H1 (cell line): ENCODE data around the gene ATP6V0D1. TPM values are rescaled to one million over a fixed set of nuclear protein-coding genes. Genes with fewer than 3 reads are reported as not detected.
A peak's percentile ranks its signal among the peaks of the same experiment; 100 is the strongest.

ENCODE experiments used
- CTCF ChIA-PET: fragments of 300-600 bp; sonication (Branson Sonifier 250); formaldehyde crosslinking; loops from one replicate; lab custom pipeline; 2021; ENCODE audit not compliant: partially characterized antibody; lab: Charles Lee
- POLR2A ChIA-PET: fragments of 300-600 bp; sonication (Branson Sonifier 250); formaldehyde crosslinking; loops from one replicate; lab custom pipeline; 2021; ENCODE audit warnings: inconsistent platforms; ENCODE audit not compliant: partially characterized antibody; lab: Charles Lee
- DNase-seq, 2 experiments: peaks; one replicate each; pipeline versions ENCODE4 v3.0.0 to v3.0.0-alpha.2; 2010 to 2022; ENCODE audit warnings: low spot score in 2 of 2, low read depth in 1 of 2, mixed read lengths in 1 of 2
- FAIRE-seq: peaks from 2 replicates; lab custom pipeline; 2011; peaks lifted over from hg19 to GRCh38; lab: Jason Lieb, UNC
- H2AFZ ChIP-seq: 2 replicates; pipeline ENCODE4 v1.8.1; 2012; ENCODE audit warnings: low read length, inconsistent platforms
- H2AK5ac ChIP-seq: 2 replicates; pipeline ENCODE4 v1.6.1; 2013; ENCODE audit warnings: low read depth, low read length
- H2BK120ac ChIP-seq: replicated peaks from 2 replicates; pipeline ENCODE3; 2013; ENCODE audit warnings: low read depth, low read length, inconsistent platforms
- H2BK12ac ChIP-seq: 2 replicates; pipeline ENCODE4 v1.6.1; 2013; ENCODE audit warnings: low read depth, low read length
- H2BK15ac ChIP-seq: 2 replicates; pipeline ENCODE4 v1.6.1; 2013; ENCODE audit warnings: low read length
- H2BK20ac ChIP-seq: 2 replicates; pipeline ENCODE4 v1.6.1; 2013; ENCODE audit warnings: low read length
- H2BK5ac ChIP-seq: 2 replicates; pipeline ENCODE4 v1.6.1; 2013; ENCODE audit warnings: low read depth, low read length
- H3K14ac ChIP-seq: 2 replicates; pipeline ENCODE4 v1.6.1; 2013; ENCODE audit warnings: inconsistent platforms; ENCODE audit not compliant: insufficient read length
- H3K18ac ChIP-seq: 2 replicates; pipeline ENCODE4 v1.6.1; 2013; ENCODE audit warnings: low read length; ENCODE audit errors: extremely low read depth
- H3K23ac ChIP-seq: 2 replicates; pipeline ENCODE4 v1.6.1; 2013; ENCODE audit warnings: inconsistent platforms; ENCODE audit not compliant: insufficient read length
- H3K23me2 ChIP-seq: 2 replicates; pipeline ENCODE4 v1.6.1; 2013; ENCODE audit warnings: low read depth, low read length
- H3K27ac ChIP-seq: 2 replicates; pipeline ENCODE4 v1.6.1; 2011; ENCODE audit warnings: low read depth, low read length, inconsistent platforms
- H3K27me3 ChIP-seq, 4 experiments: replicated peaks in 1 of 4; 1 replicate in 1 of 4; 2 replicates in 3 of 4; pipeline versions ENCODE4 v1.6.1 to v1.8.1; 2011 to 2013; ENCODE audit warnings: low read length in 3 of 4, mild to moderate bottlenecking in 3 of 4, inconsistent platforms in 2 of 4, mixed read lengths in 2 of 4, moderate library complexity in 1 of 4; ENCODE audit not compliant: control insufficient read depth in 3 of 4, insufficient read depth in 3 of 4; ENCODE audit errors: extremely low read depth in 1 of 4
- H3K36me3 ChIP-seq, 4 experiments: 2 replicates each; pipeline versions ENCODE4 v1.6.1 to v1.8.1; 2011 to 2013; ENCODE audit warnings: mild to moderate bottlenecking in 4 of 4, low read length in 3 of 4, moderate library complexity in 2 of 4, control low read depth in 1 of 4, inconsistent platforms in 1 of 4; ENCODE audit not compliant: insufficient read depth in 4 of 4, control insufficient read depth in 2 of 4
- H3K4ac ChIP-seq: replicated peaks from 2 replicates; pipeline ENCODE3; 2013; ENCODE audit warnings: low read length, low read depth, mixed read lengths, inconsistent platforms; ENCODE audit not compliant: insufficient read length
- H3K4me1 ChIP-seq, 4 experiments: replicated peaks in 1 of 4; 1 replicate in 1 of 4; 2 replicates in 3 of 4; pipeline versions ENCODE4 v1.6.1 to v1.8.1; 2011 to 2013; ENCODE audit warnings: low read length in 3 of 4, inconsistent platforms in 2 of 4, mixed read lengths in 1 of 4; ENCODE audit not compliant: insufficient read depth in 4 of 4, control insufficient read depth in 3 of 4
- H3K4me2 ChIP-seq, 2 experiments: 2 replicates each; pipeline versions ENCODE4 v1.6.1 to v1.8.1; 2011 to 2013; ENCODE audit warnings: low read depth in 2 of 2, low read length in 2 of 2, control low read depth in 1 of 2, inconsistent platforms in 1 of 2, mild to moderate bottlenecking in 1 of 2; ENCODE audit not compliant: insufficient read depth in 1 of 2
- H3K4me3 ChIP-seq, 4 experiments: fragments of 200-600, 300-600 bp in 1 of 4; sonication (generic), shearing (Covaris generic), sonication (Bioruptor Twin) in 1 of 4; 2 replicates each; pipeline versions ENCODE4 v1.5.1 to v1.8.1; 2011 to 2016; ENCODE audit warnings: low read length in 4 of 4, low read depth in 3 of 4, control low read depth in 2 of 4, inconsistent platforms in 2 of 4, mild to moderate bottlenecking in 2 of 4, mixed read lengths in 1 of 4, moderate library complexity in 1 of 4; ENCODE audit not compliant: insufficient read depth in 2 of 4; ENCODE audit errors: extremely low read depth in 1 of 4
- H3K56ac ChIP-seq: replicated peaks from 2 replicates; pipeline ENCODE3; 2013; ENCODE audit warnings: low read depth, mild to moderate bottlenecking, mixed read lengths, low read length, inconsistent platforms; ENCODE audit not compliant: insufficient read length
- H3K79me1 ChIP-seq: 2 replicates; pipeline ENCODE4 v1.6.1; 2013; ENCODE audit warnings: low read depth, low read length, control low read depth
- H3K79me2 ChIP-seq, 2 experiments: 2 replicates each; pipeline versions ENCODE4 v1.6.1 to v1.8.1; 2012 to 2013; ENCODE audit warnings: low read length in 2 of 2, mild to moderate bottlenecking in 2 of 2, inconsistent platforms in 1 of 2; ENCODE audit not compliant: insufficient read depth in 2 of 2, control insufficient read depth in 1 of 2
- H3K9ac ChIP-seq, 4 experiments: replicated peaks in 1 of 4; 1 replicate in 1 of 4; 2 replicates in 3 of 4; pipeline versions ENCODE4 v1.6.1 to v1.8.1; 2011 to 2013; ENCODE audit warnings: low read depth in 3 of 4, low read length in 3 of 4, control low read depth in 2 of 4, mild to moderate bottlenecking in 2 of 4, moderate library complexity in 2 of 4, inconsistent platforms in 1 of 4; ENCODE audit errors: extremely low read depth in 1 of 4
- H3K9me3 ChIP-seq, 2 experiments: 2 replicates each; pipeline versions ENCODE4 v1.6.1 to v1.8.1; 2012 to 2013; ENCODE audit warnings: mild to moderate bottlenecking in 2 of 2, moderate library complexity in 2 of 2, control low read depth in 1 of 2, inconsistent platforms in 1 of 2, low read depth in 1 of 2, low read length in 1 of 2, mixed read lengths in 1 of 2; ENCODE audit not compliant: insufficient read depth in 2 of 2
- H4K20me1 ChIP-seq, 2 experiments: replicated peaks in 1 of 2; 2 replicates each; pipeline versions ENCODE3 to v1.8.1; 2011 to 2013; ENCODE audit warnings: inconsistent platforms in 2 of 2, low read length in 2 of 2, mild to moderate bottlenecking in 1 of 2; ENCODE audit not compliant: insufficient read depth in 2 of 2, control insufficient read depth in 1 of 2
- H4K5ac ChIP-seq: 2 replicates; pipeline ENCODE4 v1.6.1; 2013; ENCODE audit warnings: low read length, low read depth, mixed read lengths, inconsistent platforms; ENCODE audit not compliant: insufficient read length
- H4K8ac ChIP-seq: 2 replicates; pipeline ENCODE4 v1.8.0; 2013; ENCODE audit warnings: mild to moderate bottlenecking, moderate library complexity, low read length, inconsistent platforms; ENCODE audit not compliant: insufficient read depth; ENCODE audit errors: extremely low read depth
- H4K91ac ChIP-seq: replicated peaks from 2 replicates; pipeline ENCODE3; 2013; ENCODE audit warnings: low read length, mixed read lengths, inconsistent platforms; ENCODE audit not compliant: insufficient read length
- CBX8 ChIP-seq: fragments of 300-800, 300-1000 bp; sonication (generic); IDR thresholded peaks from 2 replicates; pipeline ENCODE4 v1.7.1; 2016; ENCODE audit warnings: low read depth, low read length, borderline replicate concordance
- KDM4A ChIP-seq: IDR thresholded peaks from one replicate; pipeline ENCODE4 v1.7.1; 2012; ENCODE audit warnings: low read depth, mild to moderate bottlenecking, moderate library complexity, low read length, inconsistent platforms; ENCODE audit not compliant: severe bottlenecking
- RXRA ChIP-seq: IDR thresholded peaks from 2 replicates; pipeline ENCODE4 v1.6.1; 2011; ENCODE audit warnings: low read depth, mild to moderate bottlenecking, low read length, moderate library complexity; ENCODE audit not compliant: insufficient read depth
- SAP30 ChIP-seq: fragments of 300-600 bp; sonication (generic); IDR thresholded peaks from 2 replicates; pipeline ENCODE4 v1.7.1; 2012; ENCODE audit warnings: low read length, moderate library complexity, mild to moderate bottlenecking, inconsistent platforms; ENCODE audit not compliant: insufficient read depth, insufficient replicate concordance
- USF2 ChIP-seq: IDR thresholded peaks from 2 replicates; pipeline ENCODE4 v1.6.1; 2011; ENCODE audit warnings: low read length, improper control_type of control experiment
- WGBS, 2 experiments: shearing (Covaris generic) in 1 of 2; methylation state at CpG; one replicate each; pipeline versions ENCODE4 v1.1.6 to v1.1.7; 2013 to 2015; ENCODE audit warnings: low lambda C conversion rate in 2 of 2, mixed read lengths in 2 of 2, inconsistent platforms in 1 of 2, low coverage in 1 of 2, missing lambda C conversion rate in 1 of 2; ENCODE audit not compliant: insufficient replicate concordance in 2 of 2, insufficient coverage in 1 of 2, insufficient read length in 1 of 2; ENCODE audit errors: extremely low coverage in 1 of 2, missing lambda C conversion rate in 1 of 2; 5-methylcytosine and 5-hydroxymethylcytosine counted together
- polyA plus RNA-seq, 7 experiments: library from polyadenylated mRNA; depleted of rRNA in 3 of 7; stranded (reverse) in 5 of 7; unstranded in 2 of 7; fragments of >200 nt in 5 of 7; fragments of 200-250 nt in 2 of 7; gene quantifications; 1 replicate in 5 of 7; 2 replicates in 1 of 7; 4 replicates in 1 of 7; pipeline versions ENCODE4 v1.2.1 to v1.2.3, GENCODE V29; 2011 to 2013; ENCODE audit warnings: missing spikeins in 2 of 7, mixed read lengths in 2 of 7
- total RNA-seq: library from RNA; stranded (reverse); fragmentation: NEBNext Ultra II Directional; extraction: Animal tissue kit (Norgen Biotek cat#: 25700); gene quantifications from 2 replicates; pipeline ENCODE4 v1.2.1, GENCODE V29; 2021

ATP6V0D1 gene
- total and polyA plus RNA-seq, 2 of the 8 experiments (the other 6 are each of a cell fraction or from before 2014, with no cell fraction given), result 47.3 to 134 TPM

DNA sequence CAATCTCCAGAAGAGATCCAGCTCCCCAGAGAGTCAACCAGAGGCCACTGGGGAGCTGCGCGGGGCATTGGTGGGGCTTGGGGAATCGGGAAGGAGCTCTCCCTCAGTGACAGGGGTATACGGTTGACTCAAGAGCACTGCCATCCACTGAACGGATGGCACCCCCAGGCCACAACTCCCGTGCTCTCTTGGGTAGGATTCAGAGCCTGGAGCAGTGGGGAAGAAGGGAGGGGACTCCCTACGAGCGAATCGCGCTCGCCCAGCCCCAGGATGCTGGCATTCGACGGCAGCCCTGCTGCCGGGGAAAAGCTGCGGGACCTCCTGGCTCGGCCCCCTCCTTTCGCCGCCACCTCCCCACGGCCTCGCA, 87.2 kb downstream of the ATP6V0D1 start:
- Histone ChIP-seq H3K36me3 (no peaks in the 10 kb centered on the region), H3K27ac (no peak overlapping the region), H3K9ac (no peak overlapping the region; a peak in 1 of 7 replicates), H4K5ac (no peak overlapping the region), H3K14ac (no peak overlapping the region), H3K56ac (no peak overlapping the region), H4K20me1 (peaks cover 6 to 9% of the 10 kb centered on the region in 2 experiments), H4K91ac (no peak overlapping the region), H2BK15ac (no peak overlapping the region), H4K8ac (peak overlapping the region; percentile 11; the same call in 1 of the 2 replicates), H2BK5ac (no peak overlapping the region), H3K79me2 (no peaks in the 10 kb centered on the region), H3K4me2 (peak overlapping the region; percentile 56 to 86), H3K18ac (peak overlapping the region; percentile 32; the same call in 1 of the 2 replicates), H3K27me3 (peaks cover 24 to 54% (median 45%) of the 10 kb centered on the region in 4 experiments), H3K4ac (no peak overlapping the region), H3K4me1 (peaks cover 0 to 35% (median 23%) of the 10 kb centered on the region in 4 experiments; a peak in 6 of 7 replicates), H3K4me3 (peak overlapping the region; percentile 13 to 58 (median 39); a peak in 7 of 8 replicates), H2BK20ac (no peak overlapping the region), H3K23me2 (no peaks in the 10 kb centered on the region; the same call in 1 of the 2 replicates), H2AFZ (no peak overlapping the region), H3K9me3 (no peaks in the 10 kb centered on the region), H3K79me1 (no peaks in the 10 kb centered on the region), H3K23ac (no peak overlapping the region), H2BK120ac (no peak overlapping the region), H2AK5ac (no peak overlapping the region), H2BK12ac (0 out of 2 replicates have a peak overlapping the region, but pooled peaks have one; percentile 20)
- FAIRE-seq (no peak), DNase-seq (no peak)
- no peak for TF ChIP-seq USF2
- TF ChIP-seq SAP30, result no peak
- no peak for TF ChIP-seq CBX8
- TF ChIP-seq RXRA, result no peak
- TF ChIP-seq KDM4A, result peak; percentile 19
- ChIA-PET CTCF (interaction anchor here (0.9 to 32.4 kb wide), 20 partner anchors 9 to 398 kb away, joined by 3 to 476 read pairs (median 5); partner anchors contain the start of genes KCTD19, LRRC36 and ZDHHC1), POLR2A (interaction anchor here (0.5 to 1.7 kb wide), 4 partner anchors 10 to 183 kb away, joined by 3 to 12 read pairs (median 4); no protein-coding TSS in a partner anchor)
- WGBS, 2 experiments, result 9% methylated on average over 11 of the region's 20 CpGs; no CpG with 5 or more reads in 1 of the 2 experiments
